GM12878 (cell line): ENCODE results near the gene S100A14. TPM values are rescaled to one million over a fixed set of nuclear protein-coding genes. Genes with fewer than 3 reads are reported as not detected.

Source experiments
- ATAC-seq: fragments of 200-7000 bp; cut with Tn5 transposase; 3 replicates; pipeline ENCODE4 v1.9.1; 2020; ENCODE audit warnings: mild to moderate bottlenecking, moderate library complexity
- BruUV-seq: library from RNA; stranded (reverse); fragments of 400-500 nt; replicated peaks from 2 replicates; lab custom pipeline; 2021; lab: Mats Ljungman, UMichigan
- CTCF ChIA-PET: fragments of 300-600 bp; sonication (Branson Sonifier 250); formaldehyde crosslinking; extraction: SDS; loops from one replicate; lab custom pipeline; 2021; ENCODE audit warnings: inconsistent platforms; lab: Yijun Ruan, JAX
- POLR2A ChIA-PET: fragments of 350-600 bp; formaldehyde crosslinking; extraction: SDS; loops from one replicate; lab custom pipeline; 2021; ENCODE audit warnings: inconsistent platforms; lab: Charles Lee
- RAD21 ChIA-PET: fragments of 300-600 bp; sonication (Branson Sonifier 250); formaldehyde crosslinking; loops from one replicate; lab custom pipeline; 2023; ENCODE audit warnings: antibody characterized with exemption; ENCODE audit not compliant: unreplicated experiment; lab: Charles Lee
- SMC1A ChIA-PET: fragments of 300-600 bp; sonication (Branson Sonifier 250); formaldehyde crosslinking; loops from one replicate; lab custom pipeline; 2023; ENCODE audit not compliant: unreplicated experiment, uncharacterized antibody; lab: Charles Lee
- DNase-seq: peaks from one replicate; pipeline ENCODE4 v3.0.0-alpha.2; 2011; ENCODE audit warnings: low read depth, low spot score
- FAIRE-seq: peaks from 3 replicates; lab custom pipeline; 2011; peaks lifted over from hg19 to GRCh38; lab: Jason Lieb, UNC
- H2AFZ ChIP-seq: 2 replicates; pipeline ENCODE4 v1.6.0; 2011; ENCODE audit warnings: low read depth, low read length, control low read depth; ENCODE audit not compliant: control insufficient read depth
- H3K27ac ChIP-seq: 2 replicates; pipeline ENCODE4 v1.5.1; 2011; ENCODE audit warnings: control low read depth; ENCODE audit not compliant: control insufficient read depth, insufficient read depth
- H3K27me3 ChIP-seq, 2 experiments: replicated peaks in 1 of 2; 2 replicates each; pipeline versions ENCODE4 v1.6.0 to v1.6.1; 2011; ENCODE audit warnings: low read length in 1 of 2; ENCODE audit not compliant: control insufficient read depth in 2 of 2, insufficient read depth in 2 of 2
- H3K36me3 ChIP-seq, 2 experiments: 2 replicates each; pipeline ENCODE4 v1.5.1; 2011; ENCODE audit warnings: low read length in 1 of 2; ENCODE audit not compliant: control insufficient read depth in 2 of 2, insufficient read depth in 2 of 2
- H3K4me1 ChIP-seq: 2 replicates; pipeline ENCODE4 v1.6.1; 2011; ENCODE audit warnings: mild to moderate bottlenecking, low read length, moderate library complexity, mixed read lengths; ENCODE audit not compliant: control insufficient read depth, insufficient read depth
- H3K4me2 ChIP-seq: 2 replicates; pipeline ENCODE4 v1.6.0; 2011; ENCODE audit warnings: control low read depth; ENCODE audit not compliant: control insufficient read depth, insufficient read depth
- H3K4me3 ChIP-seq: fragments of 200-600 bp; sonication (generic); 2 replicates; pipeline ENCODE4 v1.5.1; 2016
- H3K79me2 ChIP-seq: 2 replicates; pipeline ENCODE4 v1.6.0; 2011; ENCODE audit warnings: low read length; ENCODE audit not compliant: control insufficient read depth, insufficient read depth
- H3K9ac ChIP-seq: 2 replicates; pipeline ENCODE4 v1.8.0; 2011; ENCODE audit warnings: low read length, control low read depth, mixed read lengths; ENCODE audit not compliant: control insufficient read depth, insufficient read depth
- H3K9me3 ChIP-seq: replicated peaks from 3 replicates; pipeline ENCODE4 v1.5.1; 2011; ENCODE audit warnings: mild to moderate bottlenecking, low read length; ENCODE audit not compliant: control insufficient read depth, insufficient read depth
- H4K20me1 ChIP-seq: 2 replicates; pipeline ENCODE4 v1.6.0; 2011; ENCODE audit not compliant: control insufficient read depth, insufficient read depth
- ASH2L ChIP-seq: fragments of 300-600, 200-600 bp; sonication (generic); IDR thresholded peaks from 2 replicates; pipeline ENCODE4 v1.6.1; 2017; ENCODE audit warnings: low read depth, mild to moderate bottlenecking, borderline replicate concordance
- ATF3 ChIP-seq: IDR thresholded peaks from 2 replicates; pipeline ENCODE4 v1.6.1; 2011; ENCODE audit warnings: low read depth, mild to moderate bottlenecking, low read length, moderate library complexity, borderline replicate concordance; ENCODE audit errors: extremely low read depth
- BMI1 ChIP-seq: fragments of 450-650 bp; IDR thresholded peaks from 2 replicates; pipeline ENCODE4 v1.6.1; 2016; ENCODE audit warnings: mild to moderate bottlenecking, moderate library complexity, borderline replicate concordance
- CEBPZ ChIP-seq: fragments of 150-350 bp; IDR thresholded peaks from 2 replicates; pipeline ENCODE4 v1.6.1; 2016; ENCODE audit warnings: low read depth, low read length
- EGR1 ChIP-seq, 2 experiments: IDR thresholded peaks; 1 replicate in 1 of 2; 2 replicates in 1 of 2; pipeline ENCODE4 v1.6.1; 2011 to 2012; ENCODE audit warnings: low read depth in 2 of 2, low read length in 2 of 2, borderline replicate concordance in 1 of 2, mild to moderate bottlenecking in 1 of 2, moderate library complexity in 1 of 2
- ESRRA ChIP-seq: IDR thresholded peaks from 2 replicates; pipeline ENCODE4 v1.6.1; 2012; ENCODE audit warnings: mild to moderate bottlenecking, low read length, improper control_type of control experiment
- HSF1 ChIP-seq: fragments of 150-350 bp; IDR thresholded peaks from 2 replicates; pipeline ENCODE4 v1.6.1; 2014; ENCODE audit warnings: mild to moderate bottlenecking, low read depth, low read length
- NKRF ChIP-seq: fragments of 450-650 bp; conservative IDR thresholded peaks from 2 replicates; pipeline ENCODE4 v1.6.1; 2017; ENCODE audit warnings: mild to moderate bottlenecking, moderate library complexity
- NR2F1 ChIP-seq: fragments of 450-650 bp; conservative IDR thresholded peaks from 2 replicates; pipeline ENCODE4 v1.6.1; 2017; ENCODE audit warnings: mild to moderate bottlenecking
- PAX8 ChIP-seq: fragments of 450-650 bp; IDR thresholded peaks from 2 replicates; pipeline ENCODE4 v1.6.1; 2017; ENCODE audit warnings: mild to moderate bottlenecking, moderate library complexity
- POLR2AphosphoS5 ChIP-seq: IDR thresholded peaks from 2 replicates; pipeline ENCODE4 v1.6.1; 2011; ENCODE audit warnings: mild to moderate bottlenecking, low read length, inconsistent platforms
- RB1 ChIP-seq: fragments of 450-650 bp; formaldehyde crosslinking; IDR thresholded peaks from 2 replicates; pipeline ENCODE4 v1.6.1; 2017; ENCODE audit warnings: mild to moderate bottlenecking, borderline replicate concordance
- ZNF274 ChIP-seq: IDR thresholded peaks from one replicate; pipeline ENCODE4 v1.8.0; 2011; ENCODE audit not compliant: insufficient read length, insufficient read depth
- WGBS: methylation state at CpG from one replicate; pipeline ENCODE4 v1.1.6; 2016; ENCODE audit warnings: low lambda C conversion rate; ENCODE audit not compliant: insufficient replicate concordance, insufficient coverage; ENCODE audit errors: missing lambda C conversion rate; 5-methylcytosine and 5-hydroxymethylcytosine counted together
- in situ Hi-C: fragments of 300-500 bp; cut with MboI; formaldehyde crosslinking; loops from 9 replicates; pipeline ENCODE4 v1.14.3; 2018; ENCODE audit warnings: mixed read lengths
- intact Hi-C: fragments of 100-400 bp; cut with micrococcal nuclease; formaldehyde crosslinking; loops from one replicate; pipeline ENCODE4 v1.14.2; 2022; ENCODE audit not compliant: unreplicated experiment
- polyA plus RNA-seq, 11 experiments: library from polyadenylated mRNA; depleted of rRNA in 4 of 11; unstranded in 6 of 11; stranded (reverse) in 5 of 11; fragments of >200 nt; fragmentation: Nextera tagmentation in 4 of 11; fragmentation: Illumina TruSeq in 1 of 11; extraction: Ambion mirVana in 4 of 11; extraction: Trizol in 1 of 11; gene quantifications; 1 replicate in 1 of 11; 2 replicates in 10 of 11; pipeline versions ENCODE4 v1.2.1 to v1.2.3, GENCODE V29; 2011 to 2016; ENCODE audit warnings: inconsistent platforms in 2 of 11, missing spikeins in 2 of 11, low read depth in 1 of 11
- total RNA-seq, 4 experiments: library from RNA; depleted of rRNA in 3 of 4; stranded (reverse); fragments of >200 nt in 3 of 4; fragmentation: Illumina TruSeq in 1 of 4; extraction: Trizol in 1 of 4; gene quantifications; 2 replicates each; pipeline versions ENCODE4 v1.2.1 to v1.2.3, GENCODE V29; 2013 to 2021
- TF ChIP-seq, protein P1 (sequence below): IDR thresholded peaks from 2 replicates; pipeline ENCODE4 v1.6.1; 2012; ENCODE audit warnings: low read length, inconsistent platforms

The S100A14 gene
- total and polyA plus RNA-seq, 10 of the 15 experiments (the other 5 are each of a cell fraction or from before 2014, with no cell fraction given) = 0.20 to 0.77 (median 0.45) TPM; not detected in 4

DNA sequence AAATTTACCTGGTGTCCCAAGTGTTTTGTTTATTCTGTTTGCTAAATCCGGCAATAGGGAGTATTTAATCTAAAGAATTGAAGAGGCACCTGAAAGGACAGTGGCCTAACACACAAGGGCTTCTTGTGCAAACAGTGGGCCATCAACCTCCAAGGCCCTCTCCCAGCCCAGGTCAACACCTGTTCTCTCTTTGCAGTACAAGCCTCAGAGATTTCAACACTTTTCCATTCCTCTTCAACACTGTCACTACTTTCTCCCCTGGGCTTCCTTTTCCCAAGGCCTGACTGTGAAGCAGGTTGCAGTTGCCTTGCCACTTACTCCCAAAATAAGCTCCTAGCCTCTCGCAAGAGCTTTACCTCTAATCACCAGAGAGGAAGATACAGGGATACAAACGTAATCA, 39.2 kb upstream of the S100A14 start:
- Histone ChIP-seq H3K9ac (no peak overlapping the region), H2AFZ (no peak overlapping the region), H3K79me2 (peaks cover 13% of the 10 kb centered on the region), H3K4me3 (no peak overlapping the region), H3K27ac (no peak overlapping the region), H3K4me1 (peaks cover 6% of the 10 kb centered on the region; the same call in 1 of the 2 replicates), H4K20me1 (no peaks in the 10 kb centered on the region), H3K36me3 (no peaks in the 10 kb centered on the region; a peak in 1 of 4 replicates), H3K9me3 (no peaks in the 10 kb centered on the region), H3K27me3 (no peaks in the 10 kb centered on the region), H3K4me2 (no peak overlapping the region)
- in situ Hi-C loops = no loop called here
- ChIA-PET RAD21 (no interaction called here), POLR2A (interaction anchor here (0.6 to 1.7 kb wide), 2 partner anchors 17 to 22 kb away, joined by 4 to 6 read pairs; partner anchors contain the start of gene CHTOP), CTCF (interaction anchor here (0.9 to 1.5 kb wide), 2 partner anchors 20 to 83 kb away, joined by 4 to 5 read pairs; no protein-coding TSS in a partner anchor), SMC1A (interaction anchor here (1.0 kb wide), 1 partner anchor 11 kb away, joined by 4 read pairs; no protein-coding TSS in a partner anchor)
- no peak for FAIRE-seq
- intact Hi-C loops = no loop called here
- no peak for DNase-seq
- WGBS = 68% methylated on average over 3 of the region's 3 CpGs
- no peak for ATAC-seq
- BruUV-seq = no TSS peak
- TF ChIP-seq BMI1 (no peak), PAX8 (no peak), ZNF274 (no peak), CEBPZ (no peak), POLR2AphosphoS5 (no peak), ESRRA (no peak), NR2F1 (no peak), EGR1 (IDR thresholded peaks at IDR 0.05; ENCODE audit: borderline replicate concordance in 1 of 2, low read depth in 2 of 2, low read length in 2 of 2) (no peak), RB1 (no peak), ASH2L (no peak), NKRF (no peak), ATF3 (no peak), HSF1 (no peak)
- TF ChIP-seq, protein P1, sequence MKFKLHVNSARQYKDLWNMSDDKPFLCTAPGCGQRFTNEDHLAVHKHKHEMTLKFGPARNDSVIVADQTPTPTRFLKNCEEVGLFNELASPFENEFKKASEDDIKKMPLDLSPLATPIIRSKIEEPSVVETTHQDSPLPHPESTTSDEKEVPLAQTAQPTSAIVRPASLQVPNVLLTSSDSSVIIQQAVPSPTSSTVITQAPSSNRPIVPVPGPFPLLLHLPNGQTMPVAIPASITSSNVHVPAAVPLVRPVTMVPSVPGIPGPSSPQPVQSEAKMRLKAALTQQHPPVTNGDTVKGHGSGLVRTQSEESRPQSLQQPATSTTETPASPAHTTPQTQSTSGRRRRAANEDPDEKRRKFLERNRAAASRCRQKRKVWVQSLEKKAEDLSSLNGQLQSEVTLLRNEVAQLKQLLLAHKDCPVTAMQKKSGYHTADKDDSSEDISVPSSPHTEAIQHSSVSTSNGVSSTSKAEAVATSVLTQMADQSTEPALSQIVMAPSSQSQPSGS = no peak
